Measurements from ENCODE around the gene HOXD1. TPM values are rescaled to one million over a fixed set of nuclear protein-coding genes. Genes with fewer than 3 reads are reported as not detected.

HOXD1 gene
- total RNA-seq, 1 donor from 2014 or later, result not detected

DNA sequence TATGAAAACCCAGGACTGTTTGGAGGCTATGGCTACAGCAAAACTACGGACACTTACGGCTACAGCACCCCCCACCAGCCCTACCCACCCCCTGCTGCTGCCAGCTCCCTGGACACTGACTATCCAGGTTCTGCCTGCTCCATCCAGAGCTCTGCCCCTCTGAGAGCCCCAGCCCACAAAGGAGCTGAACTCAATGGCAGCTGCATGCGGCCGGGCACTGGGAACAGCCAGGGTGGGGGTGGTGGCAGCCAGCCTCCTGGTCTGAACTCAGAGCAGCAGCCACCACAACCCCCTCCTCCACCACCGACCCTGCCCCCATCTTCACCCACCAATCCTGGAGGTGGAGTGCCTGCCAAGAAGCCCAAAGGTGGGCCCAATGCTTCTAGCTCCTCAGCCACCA, 19.3 kb upstream of the HOXD1 start:
- TF ChIP-seq, protein P1, sequence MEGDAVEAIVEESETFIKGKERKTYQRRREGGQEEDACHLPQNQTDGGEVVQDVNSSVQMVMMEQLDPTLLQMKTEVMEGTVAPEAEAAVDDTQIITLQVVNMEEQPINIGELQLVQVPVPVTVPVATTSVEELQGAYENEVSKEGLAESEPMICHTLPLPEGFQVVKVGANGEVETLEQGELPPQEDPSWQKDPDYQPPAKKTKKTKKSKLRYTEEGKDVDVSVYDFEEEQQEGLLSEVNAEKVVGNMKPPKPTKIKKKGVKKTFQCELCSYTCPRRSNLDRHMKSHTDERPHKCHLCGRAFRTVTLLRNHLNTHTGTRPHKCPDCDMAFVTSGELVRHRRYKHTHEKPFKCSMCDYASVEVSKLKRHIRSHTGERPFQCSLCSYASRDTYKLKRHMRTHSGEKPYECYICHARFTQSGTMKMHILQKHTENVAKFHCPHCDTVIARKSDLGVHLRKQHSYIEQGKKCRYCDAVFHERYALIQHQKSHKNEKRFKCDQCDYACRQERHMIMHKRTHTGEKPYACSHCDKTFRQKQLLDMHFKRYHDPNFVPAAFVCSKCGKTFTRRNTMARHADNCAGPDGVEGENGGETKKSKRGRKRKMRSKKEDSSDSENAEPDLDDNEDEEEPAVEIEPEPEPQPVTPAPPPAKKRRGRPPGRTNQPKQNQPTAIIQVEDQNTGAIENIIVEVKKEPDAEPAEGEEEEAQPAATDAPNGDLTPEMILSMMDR (IDR thresholded peaks at IDR 0.05; ENCODE audit: partially characterized antibody, unreplicated experiment), result no peak
- peaks cover 4% of the 10 kb centered on the region for H3K4me1 Mint-ChIP-seq (ENCODE audit: low read depth, unreplicated experiment)
- no peak overlapping the region for H3K4me3 Mint-ChIP-seq (ENCODE audit: unreplicated experiment)
- peaks cover 7% of the 10 kb centered on the region for H3K36me3 Mint-ChIP-seq (ENCODE audit: unreplicated experiment)
- H3K27me3 Mint-ChIP-seq (ENCODE audit: unreplicated experiment), result peaks cover 40% of the 10 kb centered on the region
- H3K9me3 Mint-ChIP-seq (ENCODE audit: unreplicated experiment), result peaks cover 11% of the 10 kb centered on the region
- DNase-seq, result no peak
- H3K27ac Mint-ChIP-seq (ENCODE audit: unreplicated experiment), result no peak overlapping the region

DNA sequence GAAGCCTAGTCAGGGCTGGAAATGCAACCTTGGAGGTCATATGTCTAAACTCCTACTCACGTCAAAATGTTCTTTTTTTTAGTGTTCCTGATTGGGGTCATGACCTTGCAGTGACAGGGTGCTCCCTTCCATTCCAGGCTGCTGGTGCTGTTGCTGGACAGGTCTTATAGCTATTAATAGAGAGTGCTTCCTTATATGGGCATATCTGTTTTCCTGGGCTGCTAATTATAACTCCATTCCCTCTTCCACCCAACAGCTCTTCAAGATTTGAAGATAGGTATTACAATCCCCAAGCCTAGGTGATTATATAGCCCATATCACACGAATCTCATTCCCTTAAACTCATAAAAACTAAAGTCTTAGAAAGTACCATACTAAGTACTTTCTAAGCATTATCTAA, 18.8 kb upstream of the HOXD1 start:
- peaks cover 5% of the 10 kb centered on the region for H3K36me3 Mint-ChIP-seq (ENCODE audit: unreplicated experiment)
- no peak for DNase-seq
- peaks cover 7% of the 10 kb centered on the region for H3K4me1 Mint-ChIP-seq (ENCODE audit: low read depth, unreplicated experiment)
- no peak overlapping the region for H3K4me3 Mint-ChIP-seq (ENCODE audit: unreplicated experiment)
- H3K27me3 Mint-ChIP-seq (ENCODE audit: unreplicated experiment), result peaks cover 37% of the 10 kb centered on the region
- peaks cover 11% of the 10 kb centered on the region for H3K9me3 Mint-ChIP-seq (ENCODE audit: unreplicated experiment)
- TF ChIP-seq, protein P1 (IDR thresholded peaks at IDR 0.05; ENCODE audit: partially characterized antibody, unreplicated experiment), result no peak
- no peak overlapping the region for H3K27ac Mint-ChIP-seq (ENCODE audit: unreplicated experiment)

DNA sequence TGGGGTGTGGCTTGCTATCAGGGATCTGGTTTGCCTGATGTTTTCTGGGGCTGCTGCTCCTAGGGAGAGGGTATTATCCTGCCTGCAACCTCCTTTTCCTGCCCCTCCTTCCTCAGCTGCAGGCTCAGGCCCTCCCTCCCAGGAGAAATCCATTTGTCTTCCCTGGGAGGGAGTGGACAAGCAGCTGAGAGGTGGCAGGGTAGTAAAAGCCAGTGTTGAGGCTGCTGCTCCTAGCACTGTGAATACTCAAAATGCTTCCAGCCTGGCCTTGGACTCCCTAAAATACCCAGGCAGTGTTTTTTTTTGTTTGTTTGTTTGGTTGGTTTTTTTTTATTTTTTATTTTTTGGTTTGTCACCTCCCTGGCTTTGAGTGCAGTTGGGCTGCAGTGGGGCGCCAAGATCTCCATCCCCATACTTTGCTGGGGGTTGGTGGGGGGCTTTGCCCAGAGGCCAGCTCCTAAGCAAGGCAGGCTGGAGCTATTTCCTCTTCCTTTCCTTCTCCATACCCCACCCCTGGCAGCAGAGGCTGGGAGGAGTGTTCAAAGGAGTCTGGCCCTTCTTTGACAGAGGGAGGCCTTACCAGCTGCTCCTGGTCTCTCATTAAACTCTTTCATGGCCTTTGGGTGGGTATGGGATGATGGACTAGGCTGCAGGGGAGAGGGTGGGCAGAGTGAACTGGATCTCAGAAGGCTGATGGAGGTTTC, 17.7 kb upstream of the HOXD1 start:
- TF ChIP-seq, protein P1 (IDR thresholded peaks at IDR 0.05; ENCODE audit: partially characterized antibody, unreplicated experiment), result no peak
- peaks cover 40% of the 10 kb centered on the region for H3K27me3 Mint-ChIP-seq (ENCODE audit: unreplicated experiment)
- H3K4me1 Mint-ChIP-seq (ENCODE audit: low read depth, unreplicated experiment), result peaks cover 12% of the 10 kb centered on the region
- peaks cover 5% of the 10 kb centered on the region for H3K36me3 Mint-ChIP-seq (ENCODE audit: unreplicated experiment)
- H3K27ac Mint-ChIP-seq (ENCODE audit: unreplicated experiment), result no peak overlapping the region
- DNase-seq, result no peak
- H3K9me3 Mint-ChIP-seq (ENCODE audit: unreplicated experiment), result peaks cover 11% of the 10 kb centered on the region
- no peak overlapping the region for H3K4me3 Mint-ChIP-seq (ENCODE audit: unreplicated experiment)

DNA sequence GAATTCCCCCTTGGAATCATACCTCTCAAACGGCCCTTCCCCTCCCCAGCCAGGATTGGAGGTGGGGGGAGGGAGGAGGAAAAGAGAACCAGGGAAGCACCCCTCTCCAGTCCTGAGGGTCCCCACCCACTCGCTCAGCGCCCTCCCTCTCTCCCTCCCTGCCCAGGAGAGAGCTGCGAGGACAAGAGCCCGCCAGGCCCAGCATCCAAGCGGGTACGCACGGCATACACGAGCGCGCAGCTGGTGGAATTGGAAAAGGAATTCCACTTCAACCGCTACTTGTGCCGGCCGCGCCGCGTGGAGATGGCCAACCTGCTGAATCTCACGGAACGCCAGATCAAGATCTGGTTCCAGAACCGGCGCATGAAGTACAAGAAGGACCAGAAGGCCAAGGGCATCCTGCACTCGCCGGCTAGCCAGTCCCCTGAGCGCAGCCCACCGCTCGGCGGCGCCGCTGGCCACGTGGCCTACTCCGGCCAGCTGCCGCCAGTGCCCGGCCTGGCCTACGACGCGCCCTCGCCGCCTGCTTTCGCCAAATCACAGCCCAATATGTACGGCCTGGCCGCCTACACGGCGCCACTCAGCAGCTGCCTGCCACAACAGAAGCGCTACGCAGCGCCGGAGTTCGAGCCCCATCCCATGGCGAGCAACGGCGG, 17.0 kb upstream of the HOXD1 start:
- peaks cover 11% of the 10 kb centered on the region for H3K9me3 Mint-ChIP-seq (ENCODE audit: unreplicated experiment)
- peaks cover 5% of the 10 kb centered on the region for H3K36me3 Mint-ChIP-seq (ENCODE audit: unreplicated experiment)
- TF ChIP-seq, protein P1 (IDR thresholded peaks at IDR 0.05; ENCODE audit: partially characterized antibody, unreplicated experiment), result no peak
- H3K27me3 Mint-ChIP-seq (ENCODE audit: unreplicated experiment), result peaks cover 39% of the 10 kb centered on the region
- peak; percentile 70 for DNase-seq
- H3K27ac Mint-ChIP-seq (ENCODE audit: unreplicated experiment), result no peak overlapping the region
- peaks cover 14% of the 10 kb centered on the region for H3K4me1 Mint-ChIP-seq (ENCODE audit: low read depth, unreplicated experiment)
- H3K4me3 Mint-ChIP-seq (ENCODE audit: unreplicated experiment), result no peak overlapping the region
